Astrocyte (in vitro differentiated cells and primary cell): ENCODE data around the gene ANAPC7. TPM values are rescaled to one million over a fixed set of nuclear protein-coding genes. Genes with fewer than 3 reads are reported as not detected.
A peak's percentile ranks its signal among the peaks of the same experiment; 100 is the strongest.

Source experiments
- DNase-seq: peaks from one replicate; pipeline ENCODE4 v3.0.0-alpha.2; 2010; ENCODE audit warnings: low read depth
- FAIRE-seq: peaks from 2 replicates; lab custom pipeline; 2011; peaks lifted over from hg19 to GRCh38; lab: Jason Lieb, UNC
- H2AFZ ChIP-seq: 2 replicates; pipeline ENCODE4 v1.6.0; 2012; ENCODE audit warnings: low read depth, low read length, inconsistent platforms
- H3K27ac ChIP-seq: 2 replicates; pipeline ENCODE4 v1.5.1; 2011; ENCODE audit warnings: low read depth, low read length, inconsistent platforms
- H3K27me3 ChIP-seq: 2 replicates; pipeline ENCODE4 v1.6.0; 2011; ENCODE audit warnings: low read length, inconsistent platforms; ENCODE audit not compliant: insufficient read depth
- H3K36me3 ChIP-seq: 2 replicates; pipeline ENCODE4 v1.5.1; 2011; ENCODE audit warnings: low read length, inconsistent platforms; ENCODE audit not compliant: insufficient read depth
- H3K4me1 ChIP-seq: 2 replicates; pipeline ENCODE4 v1.5.1; 2011; ENCODE audit warnings: low read length, inconsistent platforms; ENCODE audit not compliant: insufficient read depth
- H3K4me2 ChIP-seq: 2 replicates; pipeline ENCODE4 v1.6.0; 2012; ENCODE audit warnings: low read length, inconsistent platforms
- H3K4me3 ChIP-seq: 2 replicates; pipeline ENCODE4 v1.5.1; 2011; ENCODE audit warnings: low read depth, mild to moderate bottlenecking, low read length, inconsistent platforms; ENCODE audit not compliant: insufficient read depth
- H3K79me2 ChIP-seq: 2 replicates; pipeline ENCODE4 v1.6.0; 2012; ENCODE audit warnings: mild to moderate bottlenecking, low read length, inconsistent platforms; ENCODE audit not compliant: insufficient read depth
- H3K9ac ChIP-seq: 2 replicates; pipeline ENCODE4 v1.6.0; 2012; ENCODE audit warnings: mild to moderate bottlenecking, low read length, inconsistent platforms
- H3K9me3 ChIP-seq: 2 replicates; pipeline ENCODE4 v1.5.1; 2012; ENCODE audit warnings: low read depth, mild to moderate bottlenecking, low read length, inconsistent platforms; ENCODE audit not compliant: insufficient read depth
- H4K20me1 ChIP-seq: 2 replicates; pipeline ENCODE4 v1.6.0; 2012; ENCODE audit warnings: low read length, inconsistent platforms; ENCODE audit not compliant: insufficient read depth
- H3K27ac Mint-ChIP-seq: one replicate; pipeline ENCODE4 v1.8.0; 2021; ENCODE audit warnings: mild to moderate bottlenecking, mixed read lengths; ENCODE audit not compliant: unreplicated experiment
- H3K27me3 Mint-ChIP-seq: one replicate; pipeline ENCODE4 v1.8.0; 2021; ENCODE audit warnings: low read depth, mixed read lengths; ENCODE audit not compliant: unreplicated experiment
- H3K36me3 Mint-ChIP-seq: one replicate; pipeline ENCODE4 v1.8.0; 2021; ENCODE audit warnings: low read depth, mixed read lengths; ENCODE audit not compliant: unreplicated experiment
- H3K4me1 Mint-ChIP-seq: one replicate; pipeline ENCODE4 v1.8.0; 2021; ENCODE audit warnings: low read depth, mixed read lengths; ENCODE audit not compliant: unreplicated experiment
- H3K4me3 Mint-ChIP-seq: one replicate; pipeline ENCODE4 v1.8.0; 2021; ENCODE audit warnings: mild to moderate bottlenecking, moderate library complexity, mixed read lengths; ENCODE audit not compliant: unreplicated experiment
- H3K9me3 Mint-ChIP-seq: one replicate; pipeline ENCODE4 v1.8.0; 2021; ENCODE audit warnings: mild to moderate bottlenecking, mixed read lengths; ENCODE audit not compliant: unreplicated experiment
- EZH2 ChIP-seq: IDR thresholded peaks from 2 replicates; pipeline ENCODE4 v1.6.1; 2012; ENCODE audit warnings: mild to moderate bottlenecking, low read length, inconsistent platforms; ENCODE audit not compliant: insufficient read depth
- total RNA-seq: library from RNA; stranded (reverse); gene quantifications from 2 replicates; pipeline ENCODE4 v1.2.1, GENCODE V29; 2021
- TF ChIP-seq, protein P1 (sequence below): IDR thresholded peaks from 2 replicates; pipeline ENCODE4 v1.5.1; 2011; ENCODE audit warnings: low read depth, mild to moderate bottlenecking, inconsistent platforms, low read length, moderate library complexity; ENCODE audit not compliant: insufficient read depth

The ANAPC7 gene
- total RNA-seq, 1 donor from 2014 or later, result 50.7 TPM

DNA sequence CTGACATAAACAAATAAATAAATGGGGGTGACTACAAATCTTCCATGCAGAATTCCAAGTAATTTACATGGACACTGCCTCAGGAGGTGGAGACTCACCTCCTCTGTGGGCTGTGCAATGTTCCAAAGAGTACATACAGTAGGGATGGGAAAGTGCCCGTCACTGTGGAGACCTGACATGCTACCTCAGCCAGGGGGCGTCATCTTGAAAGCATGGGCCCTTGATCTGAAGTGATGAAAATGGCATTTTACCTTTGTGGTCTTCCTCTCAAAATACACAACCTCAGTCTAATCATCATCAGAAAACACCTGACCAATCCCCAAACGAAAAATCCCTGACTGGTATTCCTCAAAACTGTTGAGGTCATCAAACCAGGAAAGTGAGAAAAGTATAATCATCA is 48.4 kb downstream of the ANAPC7 start:
- Histone ChIP-seq H3K9ac (no peak overlapping the region), H2AFZ (no peak overlapping the region), H3K4me3 (no peak overlapping the region), H3K27ac (no peak overlapping the region), H3K4me1 (no peaks in the 10 kb centered on the region), H3K36me3 (peaks cover 9% of the 10 kb centered on the region), H3K4me2 (no peak overlapping the region), H3K27me3 (no peaks in the 10 kb centered on the region), H4K20me1 (peaks cover 16% of the 10 kb centered on the region), H3K9me3 (no peaks in the 10 kb centered on the region), H3K79me2 (no peaks in the 10 kb centered on the region)
- peaks cover 2% of the 10 kb centered on the region for H3K4me1 Mint-ChIP-seq
- H3K4me3 Mint-ChIP-seq, result no peak overlapping the region
- no peaks in the 10 kb centered on the region for H3K9me3 Mint-ChIP-seq
- no peak for TF ChIP-seq EZH2
- TF ChIP-seq, protein P1, sequence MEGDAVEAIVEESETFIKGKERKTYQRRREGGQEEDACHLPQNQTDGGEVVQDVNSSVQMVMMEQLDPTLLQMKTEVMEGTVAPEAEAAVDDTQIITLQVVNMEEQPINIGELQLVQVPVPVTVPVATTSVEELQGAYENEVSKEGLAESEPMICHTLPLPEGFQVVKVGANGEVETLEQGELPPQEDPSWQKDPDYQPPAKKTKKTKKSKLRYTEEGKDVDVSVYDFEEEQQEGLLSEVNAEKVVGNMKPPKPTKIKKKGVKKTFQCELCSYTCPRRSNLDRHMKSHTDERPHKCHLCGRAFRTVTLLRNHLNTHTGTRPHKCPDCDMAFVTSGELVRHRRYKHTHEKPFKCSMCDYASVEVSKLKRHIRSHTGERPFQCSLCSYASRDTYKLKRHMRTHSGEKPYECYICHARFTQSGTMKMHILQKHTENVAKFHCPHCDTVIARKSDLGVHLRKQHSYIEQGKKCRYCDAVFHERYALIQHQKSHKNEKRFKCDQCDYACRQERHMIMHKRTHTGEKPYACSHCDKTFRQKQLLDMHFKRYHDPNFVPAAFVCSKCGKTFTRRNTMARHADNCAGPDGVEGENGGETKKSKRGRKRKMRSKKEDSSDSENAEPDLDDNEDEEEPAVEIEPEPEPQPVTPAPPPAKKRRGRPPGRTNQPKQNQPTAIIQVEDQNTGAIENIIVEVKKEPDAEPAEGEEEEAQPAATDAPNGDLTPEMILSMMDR, result peak; percentile 22
- peaks cover 7% of the 10 kb centered on the region for H3K36me3 Mint-ChIP-seq
- no peak overlapping the region for H3K27ac Mint-ChIP-seq
- peak; percentile 16 for DNase-seq
- no peaks in the 10 kb centered on the region for H3K27me3 Mint-ChIP-seq
- FAIRE-seq, result no peak

DNA sequence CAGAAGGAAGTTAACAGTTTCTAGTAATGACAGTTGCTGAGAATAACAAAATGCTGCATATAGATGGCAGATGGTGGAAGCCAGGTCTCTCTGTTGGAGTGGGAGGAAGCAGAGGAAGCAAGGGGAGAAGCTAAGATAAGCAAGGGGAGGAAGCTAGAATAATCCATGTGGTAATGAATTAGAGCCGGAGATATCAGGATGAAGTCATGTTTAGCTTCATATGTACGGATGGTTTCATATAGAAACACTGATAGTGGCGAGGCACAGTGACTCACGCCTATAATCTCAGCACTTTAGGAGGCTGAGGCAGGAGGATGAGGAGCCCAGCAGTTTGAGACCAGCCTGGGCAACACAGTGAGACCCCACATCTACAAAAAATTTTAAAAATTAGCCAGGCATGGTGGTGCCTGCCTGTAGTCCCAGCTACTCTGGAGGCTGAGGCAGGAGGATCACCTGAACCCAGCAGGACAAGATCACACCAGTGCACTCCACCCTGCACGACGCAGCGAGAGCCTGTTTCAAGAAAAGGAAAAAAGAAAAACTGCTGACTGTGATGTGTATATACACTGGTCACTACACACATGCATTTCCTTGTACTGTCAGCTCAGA is 49.2 kb downstream of the ANAPC7 start:
- no peak for DNase-seq
- Histone ChIP-seq H3K4me2 (no peak overlapping the region), H3K79me2 (no peaks in the 10 kb centered on the region), H3K27ac (no peak overlapping the region), H3K4me3 (no peak overlapping the region), H4K20me1 (peaks cover 24% of the 10 kb centered on the region), H3K27me3 (no peaks in the 10 kb centered on the region), H3K9me3 (no peaks in the 10 kb centered on the region), H2AFZ (no peak overlapping the region), H3K9ac (no peak overlapping the region), H3K36me3 (peaks cover 17% of the 10 kb centered on the region), H3K4me1 (no peaks in the 10 kb centered on the region)
- TF ChIP-seq, protein P1, result no peak
- TF ChIP-seq EZH2, result no peak
- no peak overlapping the region for H3K4me3 Mint-ChIP-seq
- no peaks in the 10 kb centered on the region for H3K9me3 Mint-ChIP-seq
- FAIRE-seq, result no peak
- H3K36me3 Mint-ChIP-seq, result peaks cover 13% of the 10 kb centered on the region
- no peaks in the 10 kb centered on the region for H3K27me3 Mint-ChIP-seq
- no peak overlapping the region for H3K27ac Mint-ChIP-seq
- H3K4me1 Mint-ChIP-seq, result peaks cover 2% of the 10 kb centered on the region

GRCh38 chr12:110353211-110353965 is 50.1 kb downstream of the ANAPC7 start:
- H3K9me3 ChIP-seq, result no peaks in the 10 kb centered on the region
- Mint-ChIP-seq H3K4me1 (peaks cover 2% of the 10 kb centered on the region), H3K36me3 (peaks cover 13% of the 10 kb centered on the region), H3K9me3 (no peaks in the 10 kb centered on the region), H3K4me3 (no peak overlapping the region), H3K27me3 (no peaks in the 10 kb centered on the region), H3K27ac (no peak overlapping the region)
- peaks cover 33% of the 10 kb centered on the region for H4K20me1 ChIP-seq
- peaks cover 24% of the 10 kb centered on the region for H3K36me3 ChIP-seq
- no peak overlapping the region for H2AFZ ChIP-seq
- H3K4me2 ChIP-seq, result no peak overlapping the region
- H3K79me2 ChIP-seq, result no peaks in the 10 kb centered on the region
- TF ChIP-seq, protein P1, result no peak
- DNase-seq (no peak), FAIRE-seq (no peak)
- H3K4me1 ChIP-seq, result no peaks in the 10 kb centered on the region
- no peaks in the 10 kb centered on the region for H3K27me3 ChIP-seq
- H3K27ac ChIP-seq, result no peak overlapping the region
- H3K4me3 ChIP-seq, result no peak overlapping the region
- no peak overlapping the region for H3K9ac ChIP-seq
